CD8-positive, alpha-beta memory T cell (primary cell): ENCODE data around the gene SHROOM3. TPM values are rescaled to one million over a fixed set of nuclear protein-coding genes. Genes with fewer than 3 reads are reported as not detected.

Experiments used
- CTCF ChIA-PET: fragments of 350-600 bp; sonication (Branson Sonifier 250); formaldehyde crosslinking; loops from one replicate; lab custom pipeline; 2021; ENCODE audit warnings: antibody characterized with exemption; lab: Charles Lee
- POLR2A ChIA-PET: fragments of 350-600 bp; sonication (Branson Sonifier 250); formaldehyde crosslinking; loops from one replicate; lab custom pipeline; 2021; ENCODE audit warnings: antibody characterized with exemption; lab: Charles Lee
- DNase-seq, 5 donors: peaks; one replicate each; pipeline versions ENCODE4 v3.0.0 to v3.0.0-alpha.2; 2020 to 2022; ENCODE audit warnings: mixed read lengths in 1 of 5
- H3K27ac ChIP-seq: one replicate; pipeline ENCODE4 v1.7.0; 2013; ENCODE audit warnings: low read depth, mild to moderate bottlenecking, low read length, moderate library complexity
- H3K27me3 ChIP-seq: 2 replicates; pipeline ENCODE4 v1.7.0; 2013; ENCODE audit warnings: low read length, mild to moderate bottlenecking; ENCODE audit not compliant: insufficient read depth, poor library complexity, severe bottlenecking
- H3K36me3 ChIP-seq: 2 replicates; pipeline ENCODE4 v1.7.0; 2013; ENCODE audit warnings: mild to moderate bottlenecking, low read length, moderate library complexity; ENCODE audit not compliant: insufficient read depth
- H3K4me1 ChIP-seq: 2 replicates; pipeline ENCODE4 v1.7.0; 2013; ENCODE audit warnings: mild to moderate bottlenecking, low read length, moderate library complexity; ENCODE audit not compliant: insufficient read depth
- H3K4me3 ChIP-seq: 2 replicates; pipeline ENCODE4 v1.7.0; 2013; ENCODE audit warnings: mild to moderate bottlenecking, low read length
- H3K9me3 ChIP-seq: 2 replicates; pipeline ENCODE4 v1.7.0; 2013; ENCODE audit warnings: mild to moderate bottlenecking, low read length
- H3K27ac Mint-ChIP-seq, 8 donors: one replicate each; pipeline ENCODE4 v1.8.0; 2020 to 2021; ENCODE audit warnings: mixed read lengths in 8 of 8, mild to moderate bottlenecking in 6 of 8, inconsistent platforms in 3 of 8, moderate library complexity in 3 of 8
- H3K27me3 Mint-ChIP-seq, 2 donors: one replicate each; pipeline ENCODE4 v1.8.0; 2020 to 2021; ENCODE audit warnings: mixed read lengths in 2 of 2, mild to moderate bottlenecking in 1 of 2, moderate library complexity in 1 of 2
- H3K36me3 Mint-ChIP-seq, 3 donors: one replicate each; pipeline ENCODE4 v1.8.0; 2020 to 2021; ENCODE audit warnings: mixed read lengths in 3 of 3, inconsistent platforms in 1 of 3, mild to moderate bottlenecking in 1 of 3
- H3K4me1 Mint-ChIP-seq, 3 donors: one replicate each; pipeline ENCODE4 v1.8.0; 2020 to 2021; ENCODE audit warnings: mixed read lengths in 3 of 3, inconsistent platforms in 1 of 3, mild to moderate bottlenecking in 1 of 3
- H3K4me3 Mint-ChIP-seq, 7 donors: one replicate each; pipeline ENCODE4 v1.8.0; 2020 to 2021; ENCODE audit warnings: mixed read lengths in 7 of 7, mild to moderate bottlenecking in 6 of 7, moderate library complexity in 4 of 7, inconsistent platforms in 2 of 7
- H3K9me3 Mint-ChIP-seq, 5 donors: one replicate each; pipeline ENCODE4 v1.8.0; 2020 to 2022; ENCODE audit warnings: mixed read lengths in 5 of 5, mild to moderate bottlenecking in 3 of 5, moderate library complexity in 2 of 5, inconsistent platforms in 1 of 5
- polyA plus RNA-seq: library from polyadenylated mRNA; unstranded; fragments of 300-500 nt; fragmentation: Illumina TruSeq; gene quantifications from one replicate; pipeline ENCODE4 v1.2.3, GENCODE V29; 2021
- total RNA-seq, 2 experiments: library from RNA; stranded (reverse); gene quantifications; one replicate each; pipeline ENCODE4 v1.2.3, GENCODE V29; 2021

Gene SHROOM3
- total and polyA plus RNA-seq, 3 experiments from 2014 or later: not detected

DNA sequence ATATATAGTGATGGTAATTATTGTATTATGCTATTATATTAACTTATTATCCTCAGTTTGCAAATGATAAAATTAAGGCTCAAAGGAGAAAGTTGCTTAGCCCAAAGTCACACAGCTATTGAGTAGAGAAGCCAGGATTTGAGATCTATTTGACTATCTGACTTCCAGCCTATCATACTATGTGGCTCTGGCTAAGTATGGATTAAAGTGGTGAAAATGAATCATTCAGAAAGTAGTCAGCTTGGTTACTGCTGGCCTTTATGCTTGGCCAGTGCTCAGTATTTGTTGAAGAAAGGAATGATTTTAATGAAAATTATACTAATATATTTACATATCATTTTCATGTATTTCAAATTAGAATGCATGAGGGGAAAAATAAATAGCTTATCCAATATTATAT lies 219.8 kb downstream of the SHROOM3 start:
- H3K27ac Mint-ChIP-seq: no peak overlapping the region
- Histone ChIP-seq H3K27ac (no peak overlapping the region), H3K9me3 (no peaks in the 10 kb centered on the region), H3K27me3 (no peaks in the 10 kb centered on the region), H3K4me1 (no peaks in the 10 kb centered on the region), H3K4me3 (no peak overlapping the region), H3K36me3 (no peaks in the 10 kb centered on the region)
- ChIA-PET CTCF (no interaction called here), POLR2A (no interaction called here)
- H3K9me3 Mint-ChIP-seq: peaks cover 0 to 6% (median 0%) of the 10 kb centered on the region in 5 donors
- H3K27me3 Mint-ChIP-seq: peaks cover 4 to 5% of the 10 kb centered on the region in 2 donors
- no peaks in the 10 kb centered on the region for H3K36me3 Mint-ChIP-seq
- no peak overlapping the region for H3K4me3 Mint-ChIP-seq
- DNase-seq: no peak
- H3K4me1 Mint-ChIP-seq: no peaks in the 10 kb centered on the region

DNA sequence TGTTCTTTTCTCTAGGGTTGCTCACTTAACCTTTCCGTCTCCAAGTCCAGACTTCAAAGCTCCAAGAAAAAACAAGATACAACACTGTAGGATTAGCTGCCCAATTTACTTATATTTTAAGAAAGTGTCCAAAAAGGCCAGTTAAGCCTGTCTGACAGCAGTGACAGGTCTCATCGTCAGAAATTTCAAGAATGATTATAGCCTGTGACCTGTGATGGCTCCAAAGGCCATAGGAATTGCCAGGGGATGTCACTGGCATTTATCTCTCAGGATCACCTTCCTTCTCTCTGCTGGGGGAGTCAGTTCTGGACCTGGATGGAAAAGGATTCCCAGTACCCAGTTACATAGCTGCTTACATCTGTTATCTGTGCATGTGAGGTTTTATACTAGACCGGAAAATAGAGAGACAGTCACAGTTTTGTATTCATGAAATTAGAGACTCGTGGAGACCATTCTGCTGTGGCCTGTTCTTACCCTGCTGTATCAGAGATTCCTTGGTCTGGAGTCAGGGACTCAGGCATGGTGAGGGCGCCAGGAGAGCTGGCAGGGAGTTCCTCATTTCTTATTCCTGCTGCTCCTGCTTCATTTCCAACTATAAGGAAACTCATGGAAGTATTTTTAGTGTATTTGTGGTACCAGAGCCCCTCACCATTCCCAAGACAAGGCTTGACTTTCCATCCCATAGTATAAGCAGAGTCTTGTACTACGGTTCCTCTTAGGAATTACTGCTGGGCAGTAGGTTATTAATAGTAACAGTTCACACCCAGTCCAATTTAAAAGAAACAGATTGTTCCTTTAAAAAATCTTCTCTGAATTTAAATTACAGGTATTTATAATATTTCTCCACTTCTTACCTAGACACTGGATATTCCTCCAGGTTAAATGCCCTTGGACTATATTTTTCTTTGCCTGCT lies 220.8 kb downstream of the SHROOM3 start:
- ChIA-PET POLR2A (no interaction called here), CTCF (no interaction called here)
- Mint-ChIP-seq H3K27me3 (peaks cover 3% of the 10 kb centered on the region in 2 donors), H3K27ac (no peak overlapping the region), H3K9me3 (peaks cover 0 to 3% (median 0%) of the 10 kb centered on the region in 5 donors), H3K4me3 (no peak overlapping the region), H3K4me1 (no peaks in the 10 kb centered on the region), H3K36me3 (no peaks in the 10 kb centered on the region)
- no peaks in the 10 kb centered on the region for H3K27me3 ChIP-seq
- no peak for DNase-seq
- no peaks in the 10 kb centered on the region for H3K4me1 ChIP-seq
- no peak overlapping the region for H3K4me3 ChIP-seq
- no peaks in the 10 kb centered on the region for H3K36me3 ChIP-seq
- no peak overlapping the region for H3K27ac ChIP-seq
- no peaks in the 10 kb centered on the region for H3K9me3 ChIP-seq

DNA sequence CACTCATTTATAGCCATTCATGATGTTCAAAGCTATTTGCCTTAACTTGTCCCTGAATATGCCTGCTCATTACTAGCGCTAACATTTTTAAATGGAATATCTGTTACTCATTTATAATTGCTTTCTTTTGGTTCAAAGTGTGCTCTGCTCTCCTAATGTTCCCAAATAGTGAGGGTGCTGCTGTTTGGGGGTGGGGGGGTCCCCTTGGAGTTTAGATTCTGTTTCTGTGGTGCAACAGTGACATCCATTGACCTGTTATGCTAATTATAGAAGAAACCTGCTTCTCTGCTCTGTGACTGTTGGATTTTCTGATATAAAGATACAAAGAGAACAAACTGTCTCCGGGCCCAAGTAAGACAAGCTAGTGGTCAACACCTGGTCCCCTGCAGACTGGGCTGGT lies 222.4 kb downstream of the SHROOM3 start:
- POLR2A ChIA-PET: no interaction called here
- Mint-ChIP-seq H3K27me3 (peaks cover 0 to 8% of the 10 kb centered on the region in 2 donors), H3K9me3 (no peaks in the 10 kb centered on the region), H3K27ac (no peak overlapping the region), H3K4me3 (no peak overlapping the region), H3K36me3 (no peaks in the 10 kb centered on the region), H3K4me1 (no peaks in the 10 kb centered on the region)
- Histone ChIP-seq H3K27ac (no peak overlapping the region), H3K27me3 (no peaks in the 10 kb centered on the region), H3K9me3 (no peaks in the 10 kb centered on the region), H3K4me3 (no peak overlapping the region), H3K4me1 (no peaks in the 10 kb centered on the region), H3K36me3 (no peaks in the 10 kb centered on the region)
- DNase-seq: no peak
- CTCF ChIA-PET: no interaction called here

DNA sequence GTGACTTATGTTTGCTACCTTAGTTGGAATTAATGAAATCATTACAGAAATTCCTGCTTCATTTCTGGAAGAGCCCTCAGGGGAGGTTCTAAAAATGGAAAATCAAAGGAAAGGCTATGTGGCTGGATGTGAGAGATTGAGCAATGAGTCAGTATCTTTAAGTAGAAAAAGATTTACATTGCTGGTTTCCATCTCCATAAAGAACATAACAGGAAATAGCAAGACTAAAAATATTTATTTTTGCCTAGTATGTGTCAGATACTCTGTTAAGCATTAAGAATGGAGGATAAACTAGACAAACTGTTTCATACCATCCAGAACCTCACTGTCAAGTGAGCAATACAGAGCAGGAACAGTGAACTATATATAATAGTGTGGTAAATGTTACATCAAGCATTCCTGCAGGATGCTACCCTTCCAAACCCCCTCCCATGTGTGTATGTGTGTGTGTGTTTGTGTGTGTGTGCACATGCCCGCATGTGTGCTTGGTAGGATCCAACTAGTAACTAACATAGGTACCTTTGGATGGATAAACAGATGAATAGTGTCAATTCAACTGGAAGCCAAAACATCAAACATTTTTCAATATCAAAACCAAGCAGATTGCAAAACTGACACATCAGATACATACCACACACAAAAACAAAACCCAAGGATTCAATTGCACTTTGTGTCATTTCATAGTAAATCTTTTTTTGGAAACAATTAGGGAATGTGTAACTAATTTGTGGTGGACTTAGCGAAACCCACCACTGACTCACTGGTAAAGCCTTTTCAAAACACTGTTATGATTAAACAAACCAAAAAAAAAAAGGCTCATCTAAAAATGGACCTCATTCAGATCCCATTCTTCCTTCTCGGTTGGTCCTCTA lies 223.4 kb downstream of the SHROOM3 start:
- Mint-ChIP-seq H3K4me3 (no peak overlapping the region), H3K27ac (no peak overlapping the region), H3K36me3 (no peaks in the 10 kb centered on the region), H3K27me3 (peaks cover 0 to 8% of the 10 kb centered on the region in 2 donors), H3K4me1 (no peaks in the 10 kb centered on the region), H3K9me3 (no peaks in the 10 kb centered on the region)
- no peaks in the 10 kb centered on the region for H3K4me1 ChIP-seq
- DNase-seq: no peak
- ChIA-PET POLR2A (no interaction called here), CTCF (no interaction called here)
- H3K36me3 ChIP-seq: no peaks in the 10 kb centered on the region
- H3K9me3 ChIP-seq: no peaks in the 10 kb centered on the region
- H3K4me3 ChIP-seq: no peak overlapping the region
- no peak overlapping the region for H3K27ac ChIP-seq
- H3K27me3 ChIP-seq: no peaks in the 10 kb centered on the region

DNA sequence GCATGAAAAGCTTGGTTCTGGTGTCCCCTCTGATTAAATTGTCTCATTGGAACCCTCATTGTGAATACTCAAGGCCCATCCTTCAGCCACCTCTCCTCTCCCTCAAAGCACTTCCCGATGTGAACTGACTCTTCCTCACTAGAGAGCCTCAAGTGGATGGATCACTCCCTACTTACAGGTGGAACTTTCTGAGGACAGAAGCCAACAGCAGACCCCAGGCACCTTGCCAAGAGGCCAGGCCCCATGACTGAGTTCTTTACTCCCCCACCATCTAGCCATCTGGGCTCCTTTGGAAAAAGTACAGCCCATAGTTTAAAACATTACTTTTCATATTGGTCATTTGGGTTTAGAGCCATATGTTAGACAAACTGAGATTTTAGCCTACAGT lies 224.1 kb downstream of the SHROOM3 start:
- Mint-ChIP-seq H3K27ac (no peak overlapping the region), H3K4me1 (no peaks in the 10 kb centered on the region), H3K9me3 (no peaks in the 10 kb centered on the region), H3K4me3 (no peak overlapping the region), H3K27me3 (peaks cover 0 to 8% of the 10 kb centered on the region in 2 donors), H3K36me3 (no peaks in the 10 kb centered on the region)
- Histone ChIP-seq H3K27me3 (no peaks in the 10 kb centered on the region), H3K27ac (no peak overlapping the region), H3K36me3 (no peaks in the 10 kb centered on the region), H3K4me3 (no peak overlapping the region), H3K9me3 (no peaks in the 10 kb centered on the region), H3K4me1 (no peaks in the 10 kb centered on the region)
- DNase-seq: no peak
- ChIA-PET CTCF (no interaction called here), POLR2A (no interaction called here)

DNA sequence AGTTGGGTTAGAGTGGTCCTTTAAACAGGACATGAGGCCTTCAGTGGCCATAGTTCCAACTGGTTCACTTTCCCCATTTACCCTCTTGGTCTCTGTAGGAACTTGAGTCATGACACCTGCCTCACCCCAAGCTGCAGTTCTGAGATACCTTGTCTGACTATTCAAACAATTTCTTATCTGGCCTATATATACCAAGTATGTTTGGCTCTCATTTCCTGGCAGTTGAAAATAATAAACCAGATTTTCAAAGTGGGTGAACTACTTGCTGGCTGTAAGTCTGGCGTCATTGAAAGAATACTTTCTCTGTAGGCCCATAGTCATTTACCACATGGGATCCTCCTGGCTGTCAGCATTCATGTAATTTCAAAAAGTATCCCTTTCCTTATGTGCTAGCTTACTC lies 228.8 kb downstream of the SHROOM3 start:
- no peaks in the 10 kb centered on the region for H3K4me1 ChIP-seq
- H3K27ac Mint-ChIP-seq: no peak overlapping the region
- peaks cover 6 to 14% of the 10 kb centered on the region in 2 donors for H3K27me3 Mint-ChIP-seq
- no peak overlapping the region for H3K4me3 Mint-ChIP-seq
- H3K9me3 ChIP-seq: no peaks in the 10 kb centered on the region
- H3K36me3 ChIP-seq: no peaks in the 10 kb centered on the region
- no peak overlapping the region for H3K4me3 ChIP-seq
- no peak overlapping the region for H3K27ac ChIP-seq
- no peaks in the 10 kb centered on the region for H3K36me3 Mint-ChIP-seq
- CTCF ChIA-PET: interaction anchor here (1.3 kb wide), 1 partner anchor 12 kb away, joined by 3 read pairs; no protein-coding TSS in a partner anchor
- H3K27me3 ChIP-seq: no peaks in the 10 kb centered on the region
- H3K4me1 Mint-ChIP-seq: peaks cover 0 to 7% (median 5%) of the 10 kb centered on the region in 3 donors
- POLR2A ChIA-PET: no interaction called here
- no peak for DNase-seq
- H3K9me3 Mint-ChIP-seq: no peaks in the 10 kb centered on the region

DNA sequence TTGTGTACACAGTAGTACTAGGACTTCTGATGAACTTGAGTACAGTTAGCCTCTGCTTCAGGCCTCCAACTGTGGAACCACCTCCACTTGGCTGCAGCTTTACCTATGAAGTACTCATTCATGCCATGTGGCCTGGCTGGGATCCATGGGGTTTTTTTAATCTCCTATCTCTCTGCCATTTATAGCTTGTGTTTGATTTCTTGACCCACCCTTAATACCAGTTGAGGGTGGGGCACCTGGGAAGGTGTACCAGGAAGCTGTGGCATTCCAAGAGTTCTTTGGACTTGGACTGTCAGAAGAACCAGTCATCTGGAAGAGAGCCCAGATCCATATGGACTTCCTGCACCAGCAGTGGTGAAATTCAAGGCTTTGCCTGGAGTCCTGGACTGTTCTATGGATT lies 230.1 kb downstream of the SHROOM3 start:
- H3K27ac Mint-ChIP-seq: no peak overlapping the region
- no peaks in the 10 kb centered on the region for H3K4me1 ChIP-seq
- peaks cover 0 to 7% (median 5%) of the 10 kb centered on the region in 3 donors for H3K4me1 Mint-ChIP-seq
- no peaks in the 10 kb centered on the region for H3K27me3 ChIP-seq
- H3K36me3 Mint-ChIP-seq: no peaks in the 10 kb centered on the region
- H3K27me3 Mint-ChIP-seq: peaks cover 9 to 11% of the 10 kb centered on the region in 2 donors
- H3K4me3 ChIP-seq: no peak overlapping the region
- H3K36me3 ChIP-seq: no peaks in the 10 kb centered on the region
- H3K9me3 ChIP-seq: no peaks in the 10 kb centered on the region
- DNase-seq: no peak
- H3K9me3 Mint-ChIP-seq: no peaks in the 10 kb centered on the region
- POLR2A ChIA-PET: no interaction called here
- H3K4me3 Mint-ChIP-seq: no peak overlapping the region
- no peak overlapping the region for H3K27ac ChIP-seq
- CTCF ChIA-PET: no interaction called here

DNA sequence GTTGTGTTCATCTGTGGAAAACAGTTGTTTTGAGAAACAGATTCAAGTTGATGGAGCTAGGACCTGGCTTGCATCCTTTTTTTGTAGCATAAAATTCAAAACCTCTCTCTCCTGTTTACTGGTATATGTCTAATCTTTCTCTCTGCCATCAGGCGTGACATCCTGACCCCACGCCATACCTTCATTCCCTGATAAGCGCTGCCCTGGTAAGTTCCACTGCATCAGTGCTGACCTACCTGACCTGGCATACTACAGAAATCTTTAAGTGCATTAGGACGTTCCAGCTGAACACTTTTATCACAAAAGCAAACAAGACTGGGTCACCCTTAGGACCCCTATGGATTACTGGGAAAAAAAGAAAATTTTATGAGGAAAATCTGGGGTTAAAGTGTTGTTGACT lies 230.7 kb downstream of the SHROOM3 start:
- CTCF ChIA-PET: no interaction called here

More for the DNA sequence above, 230.7 kb downstream of the SHROOM3 start:
- Mint-ChIP-seq H3K27me3 (peaks cover 9 to 10% of the 10 kb centered on the region in 2 donors), H3K4me3 (no peak overlapping the region), H3K36me3 (no peaks in the 10 kb centered on the region), H3K9me3 (no peaks in the 10 kb centered on the region), H3K27ac (no peak overlapping the region), H3K4me1 (peaks cover 0 to 7% (median 5%) of the 10 kb centered on the region in 3 donors)
- Histone ChIP-seq H3K9me3 (no peaks in the 10 kb centered on the region), H3K27ac (no peak overlapping the region), H3K36me3 (no peaks in the 10 kb centered on the region), H3K4me1 (no peaks in the 10 kb centered on the region), H3K27me3 (no peaks in the 10 kb centered on the region), H3K4me3 (no peak overlapping the region)
- no peak for DNase-seq
- POLR2A ChIA-PET: no interaction called here
